AG04449 (cell line): ENCODE data around the gene SLC44A5.

Source experiments
- CTCF ChIA-PET: fragments of 350-600 bp; formaldehyde crosslinking; extraction: SDS; loops from one replicate; lab custom pipeline; 2021; ENCODE audit warnings: antibody characterized with exemption; lab: Yijun Ruan, JAX
- POLR2A ChIA-PET: fragments of 400-600, 350-600 bp; formaldehyde crosslinking; extraction: SDS; loops from one replicate; lab custom pipeline; 2020; ENCODE audit warnings: antibody characterized with exemption, inconsistent platforms; lab: Yijun Ruan, JAX
- DNase-seq: peaks from one replicate; pipeline ENCODE4 v3.0.0-alpha.2; 2010; ENCODE audit warnings: low read depth, low spot score
- H3K4me3 ChIP-seq: 2 replicates; pipeline ENCODE4 v1.5.1; 2011; ENCODE audit warnings: low read depth, mild to moderate bottlenecking, control low read depth, low read length
- CTCF ChIP-seq: IDR thresholded peaks from one replicate; pipeline ENCODE4 v1.5.1; 2011; ENCODE audit warnings: mild to moderate bottlenecking, moderate library complexity, low read length, control low read depth, inconsistent platforms; ENCODE audit not compliant: insufficient read depth; ENCODE audit errors: missing control alignments

SLC44A5 gene

GRCh38 chr1:75353051-75353450 is 257.9 kb downstream of the SLC44A5 start:
- ChIA-PET POLR2A (no interaction called here), CTCF (no interaction called here)
- no peak overlapping the region for H3K4me3 ChIP-seq
- DNase-seq = no peak
- TF ChIP-seq CTCF = no peak

- POLR2A ChIA-PET = no interaction called here
- CTCF ChIA-PET = no interaction called here
- no peak for TF ChIP-seq CTCF
- H3K4me3 ChIP-seq = no peak overlapping the region
- no peak for DNase-seq
Observed at GRCh38 chr1:75345538-75346292, 265.2 kb downstream of the SLC44A5 start.

- no peak for TF ChIP-seq CTCF
- ChIA-PET POLR2A (no interaction called here), CTCF (interaction anchor here (1.2 kb wide), 1 partner anchor 9 kb away, joined by 3 read pairs; no protein-coding TSS in a partner anchor)
- DNase-seq = no peak
- H3K4me3 ChIP-seq = no peak overlapping the region
Observed at GRCh38 chr1:75342786-75343185, 268.1 kb downstream of the SLC44A5 start.

GRCh38 chr1:75341537-75341936 is 269.4 kb downstream of the SLC44A5 start:
- POLR2A ChIA-PET = no interaction called here
- H3K4me3 ChIP-seq = no peak overlapping the region
- DNase-seq = no peak
- CTCF ChIA-PET = no interaction called here
- TF ChIP-seq CTCF = no peak

- H3K4me3 ChIP-seq = no peak overlapping the region
- POLR2A ChIA-PET = no interaction called here
- no peak for DNase-seq
- CTCF ChIA-PET = no interaction called here
- no peak for TF ChIP-seq CTCF
Observed at GRCh38 chr1:75338616-75339483, 272.1 kb downstream of the SLC44A5 start.

GRCh38 chr1:75334876-75335389 is 276.0 kb downstream of the SLC44A5 start:
- DNase-seq = no peak
- POLR2A ChIA-PET = no interaction called here
- no peak for TF ChIP-seq CTCF
- CTCF ChIA-PET = no interaction called here
- no peak overlapping the region for H3K4me3 ChIP-seq
